ENCODE results near the gene SLC26A1. TPM values are rescaled to one million over a fixed set of nuclear protein-coding genes. Genes with fewer than 3 reads are reported as not detected.

SLC26A1 gene
- total and polyA plus RNA-seq, 8 donors, result 0.28 to 1.7 (median 0.66) TPM

DNA sequence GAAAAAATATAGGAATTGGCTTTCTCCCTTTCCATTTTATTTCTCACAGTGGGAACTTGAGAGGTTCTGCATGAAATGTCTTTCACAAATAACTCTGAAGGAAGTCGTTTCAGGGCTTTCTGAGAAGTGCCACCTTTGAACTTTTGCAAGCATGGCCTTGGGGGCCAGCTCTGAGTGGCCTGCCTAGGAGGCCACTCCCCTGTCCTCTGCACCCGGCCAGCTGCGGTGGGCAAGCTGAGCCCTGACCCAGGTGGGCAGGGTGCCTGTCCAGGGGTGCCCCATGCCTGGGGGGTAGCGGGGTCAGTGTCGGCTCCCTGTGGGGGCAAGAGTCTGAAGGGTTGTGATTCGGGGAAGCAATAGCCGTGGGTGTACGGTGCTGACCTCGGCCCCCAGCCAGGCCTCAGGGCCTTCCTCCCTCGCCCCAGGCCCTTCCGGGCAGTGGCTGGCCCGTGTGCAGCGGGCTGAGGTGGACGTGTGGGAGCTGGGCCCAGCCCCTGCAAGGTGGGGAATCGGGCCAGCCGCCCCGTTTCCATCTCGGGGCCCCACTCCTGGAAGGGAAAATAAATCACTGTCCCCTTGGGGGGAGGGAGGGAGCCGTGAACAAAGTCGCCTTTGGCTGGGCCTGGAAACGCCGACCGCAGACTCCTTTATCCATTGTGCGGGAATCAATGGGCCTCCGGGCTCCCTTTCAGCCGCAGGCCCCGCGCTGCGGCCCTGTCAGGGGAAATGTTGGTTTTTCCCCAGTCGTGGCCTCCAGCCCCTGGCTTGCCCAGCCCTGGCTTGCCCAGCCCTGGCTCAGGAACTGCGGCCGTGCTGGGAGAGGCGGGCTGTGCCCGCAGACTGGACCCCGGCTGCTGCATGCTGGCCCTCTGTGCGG is 21.3 kb upstream of the SLC26A1 start:
- DNase-seq, result no peak

DNA sequence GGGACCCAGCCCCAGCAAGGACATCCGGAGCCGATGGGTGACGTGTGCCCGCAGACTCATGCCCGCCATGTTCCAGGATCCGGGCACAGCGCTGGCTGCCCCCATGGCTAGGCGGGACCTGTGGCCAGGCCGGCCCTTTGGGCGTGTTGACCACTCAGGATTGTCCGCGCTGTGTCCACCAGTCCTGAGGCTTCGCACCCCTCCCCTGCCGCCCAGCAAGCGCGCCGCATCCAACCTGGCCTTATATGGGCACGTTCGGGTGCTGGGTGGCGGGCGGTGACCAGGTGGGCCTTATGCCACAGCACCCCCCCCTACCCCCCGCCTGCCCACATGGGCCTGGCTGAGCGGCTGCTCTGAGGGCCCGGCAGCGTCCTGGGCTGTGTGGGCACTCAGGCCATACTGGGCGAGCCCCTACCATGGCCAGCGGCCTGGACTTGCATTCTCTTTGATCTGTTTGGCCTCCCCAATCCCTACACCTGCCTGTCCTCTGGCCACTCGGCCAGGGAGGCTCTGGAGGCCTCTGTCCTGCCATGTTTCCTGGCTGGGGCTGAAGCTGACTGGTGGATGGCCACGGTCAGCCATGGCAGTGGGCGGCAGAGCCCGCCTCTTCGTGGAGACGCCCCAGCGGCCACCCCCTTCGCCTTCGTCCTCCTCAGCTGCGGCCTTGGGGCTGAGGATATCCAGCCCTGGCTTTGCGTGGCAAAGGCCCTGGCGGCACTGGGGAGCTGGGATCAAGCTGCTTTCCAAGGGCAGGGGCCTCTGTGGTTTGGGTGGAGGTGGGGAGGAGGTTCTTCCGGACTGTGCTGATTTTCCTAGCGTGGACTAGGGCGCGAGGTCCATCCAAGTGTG is 20.2 kb upstream of the SLC26A1 start:
- FAIRE-seq, result no peak
- no peak overlapping the region for H3K27ac ChIP-seq
- no peaks in the 10 kb centered on the region for H3K27me3 ChIP-seq
- no peak for DNase-seq
- 95% methylated on average over 38 to 43 of the region's 43 CpGs for WGBS, 2 donors
- no peak overlapping the region for H3K4me3 ChIP-seq
- ATAC-seq, result no peak
- TF ChIP-seq CTCF (IDR thresholded peaks at IDR 0.05), result no peak
- intact Hi-C loops (cut with DNase I), result no loop called here
- H3K36me3 ChIP-seq, result no peaks in the 10 kb centered on the region
- H3K9me3 ChIP-seq, result no peaks in the 10 kb centered on the region
- peaks cover 7 to 9% (median 7%) of the 10 kb centered on the region in 3 donors for H3K4me1 ChIP-seq

More for the DNA sequence above, 21.3 kb upstream of the SLC26A1 start:
- no peak for TF ChIP-seq CTCF (IDR thresholded peaks at IDR 0.05)
- no peak for ATAC-seq
- H3K4me1 ChIP-seq, result peaks cover 7 to 9% (median 7%) of the 10 kb centered on the region in 3 donors
- H3K4me3 ChIP-seq, result no peak overlapping the region
- H3K27ac ChIP-seq, result no peak overlapping the region
- no peaks in the 10 kb centered on the region for H3K36me3 ChIP-seq
- intact Hi-C loops (cut with DNase I), result no loop called here
- no peak for FAIRE-seq
- 86 to 89% methylated on average over 23 to 36 of the region's 36 CpGs for WGBS, 2 donors
- H3K9me3 ChIP-seq, result no peaks in the 10 kb centered on the region
- H3K27me3 ChIP-seq, result no peaks in the 10 kb centered on the region

DNA sequence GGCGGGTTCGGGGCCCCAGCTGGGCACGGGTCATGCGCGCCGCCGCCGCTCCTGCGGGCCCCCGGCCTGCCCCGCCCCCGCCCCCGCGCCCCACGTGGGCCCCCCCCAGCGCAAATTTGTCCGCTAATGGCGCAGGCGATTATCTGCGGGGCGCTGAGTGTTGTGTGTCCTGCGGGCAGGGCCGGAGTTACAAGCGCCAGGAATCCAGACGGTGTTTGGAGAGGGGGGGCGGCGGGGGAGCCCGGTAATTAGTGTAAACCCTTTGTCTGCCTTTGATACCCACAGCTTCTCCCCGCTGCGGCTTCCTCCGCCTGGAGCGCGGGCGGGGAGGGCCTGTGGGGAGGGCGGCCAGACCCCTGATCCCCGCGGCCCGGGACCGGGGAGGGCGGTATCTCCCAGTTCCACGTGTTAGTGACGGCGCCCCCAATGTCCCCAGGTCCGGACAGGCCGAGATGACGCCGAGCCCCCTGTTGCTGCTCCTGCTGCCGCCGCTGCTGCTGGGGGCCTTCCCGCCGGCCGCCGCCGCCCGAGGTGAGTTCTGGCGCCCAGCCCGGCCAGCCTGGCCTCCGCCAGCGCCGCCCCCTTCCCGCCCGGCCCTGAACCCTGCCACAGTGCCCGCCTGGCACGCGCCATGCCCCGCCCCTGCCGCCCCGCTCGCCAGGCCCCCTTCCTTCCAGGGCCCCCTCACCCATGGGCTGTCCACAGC is 19.0 kb upstream of the SLC26A1 start:
- H3K4me3 ChIP-seq, result peak overlapping the region; percentile 42 to 61 (median 55)
- peak overlapping the region in 1 of 4 donors; percentile 25 for H3K27ac ChIP-seq
- no peaks in the 10 kb centered on the region for H3K9me3 ChIP-seq
- intact Hi-C loops (cut with DNase I), result no loop called here
- no peaks in the 10 kb centered on the region for H3K36me3 ChIP-seq
- no peaks in the 10 kb centered on the region for H3K27me3 ChIP-seq
- ATAC-seq (peak in 3 of 4 donors; percentile 11 to 28 (median 25)), DNase-seq (peak in 5 of 6 donors; percentile 57 to 84 (median 67)), FAIRE-seq (no peak)
- TF ChIP-seq CTCF (IDR thresholded peaks at IDR 0.05), result no peak
- peaks cover 7 to 9% (median 7%) of the 10 kb centered on the region in 3 donors for H3K4me1 ChIP-seq
- WGBS, 2 donors, result 0 to 2% methylated on average over 36 to 69 of the region's 69 CpGs

DNA sequence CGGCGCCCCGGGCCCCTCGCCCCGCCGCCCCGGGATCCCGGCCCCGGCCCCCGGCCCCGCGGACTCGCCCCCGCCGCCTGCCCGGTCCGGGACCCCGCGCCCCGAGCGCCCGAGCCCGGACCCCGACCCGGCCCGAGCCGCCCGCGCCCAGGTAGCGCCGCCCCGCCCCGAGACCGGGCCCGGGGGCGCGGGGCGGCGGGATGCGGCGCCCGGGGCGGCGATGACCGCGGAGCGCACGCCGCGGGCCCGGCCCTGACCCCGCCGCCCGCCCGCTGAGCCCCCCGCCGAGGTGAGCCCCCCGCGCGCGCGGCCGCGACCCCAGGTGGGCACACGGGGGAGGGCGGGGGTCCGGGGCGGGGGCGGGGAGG is 18.4 kb upstream of the SLC26A1 start:
- FAIRE-seq, result no peak
- no peaks in the 10 kb centered on the region for H3K9me3 ChIP-seq
- DNase-seq, result no peak
- H3K27me3 ChIP-seq, result no peaks in the 10 kb centered on the region
- H3K4me1 ChIP-seq, result peaks cover 7 to 9% (median 7%) of the 10 kb centered on the region in 3 donors
- H3K27ac ChIP-seq, result no peak overlapping the region
- 0% methylated on average over 69 of the region's 69 CpGs; no CpG with 5 or more reads in 1 of the 2 donors for WGBS, 2 donors
- intact Hi-C loops (cut with DNase I), result no loop called here
- TF ChIP-seq CTCF (IDR thresholded peaks at IDR 0.05), result no peak
- H3K36me3 ChIP-seq, result no peaks in the 10 kb centered on the region
- H3K4me3 ChIP-seq, result peak overlapping the region in 3 of 4 donors; percentile 51 to 61 (median 59)
- no peak for ATAC-seq
